ENCODE results near the gene POU6F2. TPM values are rescaled to one million over a fixed set of nuclear protein-coding genes. Genes with fewer than 3 reads are reported as not detected.

Gene POU6F2
- total and polyA plus RNA-seq, 2 of the 4 experiments (the other 2 are of a cell fraction), result not detected

GRCh38 chr7:39416866-39417265, 439.2 kb downstream of the POU6F2 start:
- Histone ChIP-seq H2BK15ac (ENCODE audit: low read depth, low read length) (no peak overlapping the region), H2AK5ac (ENCODE audit: low read depth, low read length) (no peak overlapping the region), H3K4ac (ENCODE audit: low read depth, low read length) (no peak overlapping the region), H3K79me1 (ENCODE audit: low read depth in 1 of 2, low read length in 2 of 2) (no peaks in the 10 kb centered on the region), H2AFZ (replicated peaks; ENCODE audit: low read length, poor library complexity) (no peak overlapping the region), H3K27ac (ENCODE audit: insufficient read depth, low read length) (no peak overlapping the region), H3K4me3 (ENCODE audit: insufficient read depth, low read depth, low read length) (no peak overlapping the region), H3K4me1 (ENCODE audit: control insufficient read depth, insufficient read depth, low read length) (no peaks in the 10 kb centered on the region), H4K8ac (ENCODE audit: low read depth in 2 of 2, low read length in 2 of 2) (no peak overlapping the region), H3K23ac (ENCODE audit: low read depth, low read length) (no peak overlapping the region), H2AK9ac (replicated peaks; ENCODE audit: low read depth, low read length, poor library complexity) (no peak overlapping the region), H4K91ac (ENCODE audit: insufficient read depth, low read depth, low read length) (no peak overlapping the region), H2BK120ac (ENCODE audit: low read depth, low read length) (no peak overlapping the region), H3K36me3 (ENCODE audit: control insufficient read depth, insufficient read depth, low read length) (no peaks in the 10 kb centered on the region), H3K14ac (replicated peaks; ENCODE audit: low read depth, low read length) (no peak overlapping the region), H3K4me2 (ENCODE audit: low read depth, low read length) (no peak overlapping the region), H3K56ac (ENCODE audit: extremely low read depth, insufficient read depth, low read length) (no peak overlapping the region), H3K9me1 (ENCODE audit: insufficient read depth, low read length) (no peaks in the 10 kb centered on the region), H4K20me1 (ENCODE audit: insufficient read depth, low read length) (no peaks in the 10 kb centered on the region), H3K18ac (ENCODE audit: low read depth, low read length) (no peak overlapping the region), H3K9me3 (ENCODE audit: control insufficient read depth, insufficient read depth, low read length) (no peaks in the 10 kb centered on the region), H3K9ac (ENCODE audit: low read depth, low read length) (no peak overlapping the region), H4K5ac (ENCODE audit: low read depth, low read length) (no peak overlapping the region), H2BK20ac (ENCODE audit: low read depth, low read length) (no peak overlapping the region), H3K27me3 (ENCODE audit: control insufficient read depth, insufficient read depth, low read length) (no peaks in the 10 kb centered on the region; the same call in 1 of the 2 replicates), H2BK5ac (ENCODE audit: low read depth, low read length, poor library complexity, severe bottlenecking) (no peak overlapping the region)
- no TSS peak for BruUV-seq (replicated peaks)
- ATAC-seq (ENCODE audit: low read depth) (no peak), DNase-seq (no peak)
- TF ChIP-seq CEBPB (IDR thresholded peaks at IDR 0.05; ENCODE audit: low read depth, low read length) (no peak), RFX5 (IDR thresholded peaks at IDR 0.05; ENCODE audit: low read depth, low read length) (no peak), MAFK (IDR thresholded peaks at IDR 0.05; ENCODE audit: low read depth, low read length) (no peak), CTCF (conservative IDR thresholded peaks at IDR 0.05; ENCODE audit: low read depth, low read length) (no peak), RAD21 (IDR thresholded peaks at IDR 0.05; ENCODE audit: low read length) (no peak), RCOR1 (IDR thresholded peaks at IDR 0.05; ENCODE audit: insufficient replicate concordance, low read length) (no peak), SMC3 (IDR thresholded peaks at IDR 0.05; ENCODE audit: low read depth, low read length) (no peak), MXI1 (IDR thresholded peaks at IDR 0.05; ENCODE audit: borderline replicate concordance, low read depth, low read length) (no peak), BHLHE40 (IDR thresholded peaks at IDR 0.05; ENCODE audit: low read depth, low read length) (no peak)
- in situ Hi-C loops (cut with MboI; ENCODE audit: low sequenced_read_pairs), result no loop called here
- POLR2A ChIA-PET (ENCODE audit: unreplicated experiment), result no interaction called here
- intact Hi-C loops (cut with micrococcal nuclease), result no loop called here
- no CpG with 5 or more reads among the region's 3 CpGs for WGBS, 2 experiments (ENCODE audit: extremely low coverage in 2 of 2, insufficient read length in 1 of 2)
- CTCF ChIA-PET, result interaction anchor here (1.2 kb wide), 1 partner anchor 14 kb away, joined by 4 read pairs; no protein-coding TSS in a partner anchor
- dilution Hi-C loops (cut with HindIII; ENCODE audit: low sequenced_read_pairs, unreplicated experiment), result no loop called here

All from IMR-90 (cell line).